IMR-90 (cell line): Measurements from ENCODE around the gene ZNF862. TPM values are rescaled to one million over a fixed set of nuclear protein-coding genes. Genes with fewer than 3 reads are reported as not detected.

ENCODE experiments used
- ATAC-seq: fragments of 200-7000 bp; cut with Tn5 transposase; 2 replicates; pipeline ENCODE4 v1.9.1; 2020; ENCODE audit warnings: low read depth, mild to moderate bottlenecking, moderate library complexity
- BruUV-seq: library from RNA; stranded (reverse); fragments of 400-500 nt; replicated peaks from 2 replicates; lab custom pipeline; 2021; lab: Mats Ljungman, UMichigan
- CTCF ChIA-PET: fragments of 300-600 bp; formaldehyde crosslinking; extraction: SDS; loops from one replicate; lab custom pipeline; 2021; ENCODE audit warnings: antibody characterized with exemption; lab: Yijun Ruan, JAX
- POLR2A ChIA-PET: fragments of 300-600 bp; sonication (Branson Sonifier 250); formaldehyde crosslinking; loops from one replicate; lab custom pipeline; 2022; ENCODE audit warnings: antibody characterized with exemption; ENCODE audit not compliant: unreplicated experiment; lab: Charles Lee
- DNase-seq: peaks from one replicate; pipeline ENCODE4 v3.0.0; 2013
- H2AFZ ChIP-seq: replicated peaks from 2 replicates; pipeline ENCODE3; 2013; ENCODE audit warnings: low read length, mild to moderate bottlenecking; ENCODE audit not compliant: poor library complexity
- H2AK5ac ChIP-seq: 2 replicates; pipeline ENCODE4 v1.6.1; 2013; ENCODE audit warnings: low read depth, low read length, inconsistent platforms
- H2AK9ac ChIP-seq: replicated peaks from 2 replicates; pipeline ENCODE3; 2013; ENCODE audit warnings: mild to moderate bottlenecking, low read depth, low read length, moderate library complexity; ENCODE audit not compliant: poor library complexity
- H2BK120ac ChIP-seq: 2 replicates; pipeline ENCODE4 v1.6.1; 2013; ENCODE audit warnings: low read depth, low read length, inconsistent platforms
- H2BK15ac ChIP-seq: 3 replicates; pipeline ENCODE4 v1.6.1; 2013; ENCODE audit warnings: low read depth, low read length, inconsistent platforms
- H2BK20ac ChIP-seq: 2 replicates; pipeline ENCODE4 v1.6.1; 2013; ENCODE audit warnings: low read depth, mild to moderate bottlenecking, inconsistent platforms, low read length, moderate library complexity
- H2BK5ac ChIP-seq: 2 replicates; pipeline ENCODE4 v1.6.1; 2013; ENCODE audit warnings: mild to moderate bottlenecking, low read depth, low read length, inconsistent platforms; ENCODE audit not compliant: poor library complexity, severe bottlenecking
- H3K14ac ChIP-seq: replicated peaks from 2 replicates; pipeline ENCODE4 v1.6.1; 2013; ENCODE audit warnings: low read depth, low read length, inconsistent platforms
- H3K18ac ChIP-seq: 2 replicates; pipeline ENCODE4 v1.6.1; 2013; ENCODE audit warnings: low read depth, low read length, control low read depth
- H3K23ac ChIP-seq: 2 replicates; pipeline ENCODE4 v1.6.1; 2013; ENCODE audit warnings: low read depth, low read length, inconsistent platforms
- H3K27ac ChIP-seq: 2 replicates; pipeline ENCODE4 v1.5.1; 2013; ENCODE audit warnings: mild to moderate bottlenecking, control low read depth, low read length; ENCODE audit not compliant: insufficient read depth
- H3K27me3 ChIP-seq: 2 replicates; pipeline ENCODE4 v1.6.1; 2013; ENCODE audit warnings: low read length; ENCODE audit not compliant: control insufficient read depth, insufficient read depth
- H3K36me3 ChIP-seq: 2 replicates; pipeline ENCODE4 v1.6.1; 2013; ENCODE audit warnings: low read length, mixed read lengths; ENCODE audit not compliant: control insufficient read depth, insufficient read depth
- H3K4ac ChIP-seq: 2 replicates; pipeline ENCODE4 v1.6.1; 2013; ENCODE audit warnings: low read depth, low read length, inconsistent platforms
- H3K4me1 ChIP-seq: 2 replicates; pipeline ENCODE4 v1.6.1; 2013; ENCODE audit warnings: low read length, mixed read lengths; ENCODE audit not compliant: control insufficient read depth, insufficient read depth
- H3K4me2 ChIP-seq: 2 replicates; pipeline ENCODE4 v1.6.1; 2013; ENCODE audit warnings: low read depth, mild to moderate bottlenecking, control low read depth, low read length, moderate library complexity
- H3K4me3 ChIP-seq: 2 replicates; pipeline ENCODE4 v1.5.1; 2013; ENCODE audit warnings: low read depth, mild to moderate bottlenecking, control low read depth, low read length, moderate library complexity; ENCODE audit not compliant: insufficient read depth
- H3K56ac ChIP-seq: 2 replicates; pipeline ENCODE4 v1.6.1; 2013; ENCODE audit warnings: low read length, inconsistent platforms; ENCODE audit not compliant: insufficient read depth; ENCODE audit errors: extremely low read depth
- H3K79me1 ChIP-seq, 2 experiments: 2 replicates each; pipeline ENCODE4 v1.6.1; 2013; ENCODE audit warnings: low read length in 2 of 2, inconsistent platforms in 1 of 2, low read depth in 1 of 2
- H3K9ac ChIP-seq: 2 replicates; pipeline ENCODE4 v1.6.1; 2013; ENCODE audit warnings: low read depth, low read length, control low read depth
- H3K9me1 ChIP-seq: 2 replicates; pipeline ENCODE4 v1.6.1; 2013; ENCODE audit warnings: low read length, inconsistent platforms; ENCODE audit not compliant: insufficient read depth
- H3K9me3 ChIP-seq: 2 replicates; pipeline ENCODE4 v1.6.1; 2013; ENCODE audit warnings: low read length; ENCODE audit not compliant: control insufficient read depth, insufficient read depth
- H4K20me1 ChIP-seq: 2 replicates; pipeline ENCODE4 v1.6.1; 2013; ENCODE audit warnings: low read length, inconsistent platforms; ENCODE audit not compliant: insufficient read depth
- H4K5ac ChIP-seq: 2 replicates; pipeline ENCODE4 v1.6.1; 2013; ENCODE audit warnings: mild to moderate bottlenecking, low read depth, low read length, control low read depth
- H4K8ac ChIP-seq, 2 experiments: 2 replicates each; pipeline ENCODE4 v1.6.1; 2013; ENCODE audit warnings: low read depth in 2 of 2, low read length in 2 of 2, control low read depth in 1 of 2, inconsistent platforms in 1 of 2
- H4K91ac ChIP-seq: 2 replicates; pipeline ENCODE4 v1.6.1; 2013; ENCODE audit warnings: low read depth, low read length, inconsistent platforms; ENCODE audit not compliant: insufficient read depth
- BHLHE40 ChIP-seq: fragments of 150-350 bp; IDR thresholded peaks from 2 replicates; pipeline ENCODE4 v1.6.1; 2016; ENCODE audit warnings: mild to moderate bottlenecking, low read depth, low read length
- CTCF ChIP-seq: conservative IDR thresholded peaks from 2 replicates; pipeline ENCODE4 v1.5.1; 2012; ENCODE audit warnings: mild to moderate bottlenecking, low read depth, low read length, improper control_type of control experiment
- MXI1 ChIP-seq: IDR thresholded peaks from 2 replicates; pipeline ENCODE4 v1.6.1; 2012; ENCODE audit warnings: low read depth, mild to moderate bottlenecking, low read length, moderate library complexity, borderline replicate concordance
- POLR2A ChIP-seq: IDR thresholded peaks from 2 replicates; pipeline ENCODE4 v1.6.1; 2012; ENCODE audit warnings: mild to moderate bottlenecking, low read depth, low read length
- RCOR1 ChIP-seq: IDR thresholded peaks from 2 replicates; pipeline ENCODE4 v1.6.1; 2012; ENCODE audit warnings: mild to moderate bottlenecking, low read length, improper control_type of control experiment; ENCODE audit not compliant: insufficient replicate concordance
- SMC3 ChIP-seq: fragments of 150-350 bp; IDR thresholded peaks from 2 replicates; pipeline ENCODE4 v1.6.1; 2016; ENCODE audit warnings: low read depth, mild to moderate bottlenecking, antibody characterized with exemption, low read length, moderate library complexity
- USF2 ChIP-seq: fragments of 150-350 bp; IDR thresholded peaks from 2 replicates; pipeline ENCODE4 v1.6.1; 2017; ENCODE audit warnings: mild to moderate bottlenecking, antibody characterized with exemption, low read length, low read depth
- WGBS, 2 experiments: methylation state at CpG; one replicate each; pipeline versions ENCODE4 v1.1.5 to v1.1.7; 2013; ENCODE audit warnings: missing lambda C conversion rate in 2 of 2; ENCODE audit not compliant: insufficient read length in 1 of 2; ENCODE audit errors: extremely low coverage in 2 of 2; 5-methylcytosine and 5-hydroxymethylcytosine counted together
- dilution Hi-C: fragments of 300-500 bp; cut with HindIII; formaldehyde crosslinking; loops from one replicate; pipeline ENCODE4 v1.14.3; 2018; ENCODE audit warnings: low sequenced_read_pairs; ENCODE audit not compliant: unreplicated experiment
- in situ Hi-C: fragments of 300-500 bp; cut with MboI; formaldehyde crosslinking; loops from 3 replicates; pipeline ENCODE4 v1.14.3; 2019; ENCODE audit warnings: low sequenced_read_pairs, inconsistent platforms, mixed read lengths
- intact Hi-C: fragments of 100-400 bp; cut with micrococcal nuclease; formaldehyde crosslinking; loops from 2 replicates; pipeline ENCODE4 v1.10.0; 2022
- polyA plus RNA-seq, 3 experiments: library from polyadenylated mRNA; depleted of rRNA; stranded (reverse); fragments of >200 nt; gene quantifications; 2 replicates each; pipeline ENCODE4 v1.2.3, GENCODE V29; 2012; ENCODE audit warnings: low replicate concordance in 1 of 3
- total RNA-seq: library from RNA; depleted of rRNA; stranded (reverse); fragments of >200 nt; gene quantifications from 2 replicates; pipeline ENCODE4 v1.2.3, GENCODE V29; 2012

ZNF862 gene
- total and polyA plus RNA-seq, 2 of the 4 experiments (the other 2 are of a cell fraction): 5.9 to 10.8 TPM

GRCh38 chr7:149872419-149873073, 34.4 kb downstream of the ZNF862 start:
- no TSS peak for BruUV-seq
- Histone ChIP-seq H2AK9ac (peak overlapping the region; percentile 22), H4K5ac (no peak overlapping the region), H3K27ac (no peak overlapping the region), H4K91ac (no peak overlapping the region), H3K23ac (peak overlapping the region; percentile 60), H2BK5ac (peak overlapping the region; percentile 24), H2BK15ac (no peak overlapping the region), H3K79me1 (peaks cover 0 to 6% of the 10 kb centered on the region in 2 experiments; a peak in 1 of 4 replicates), H4K20me1 (no peaks in the 10 kb centered on the region), H3K4me1 (peaks cover 3% of the 10 kb centered on the region), H3K4me2 (peak overlapping the region; percentile 87), H3K9me1 (no peaks in the 10 kb centered on the region), H3K4ac (peak overlapping the region; percentile 43; the same call in 1 of the 2 replicates), H3K27me3 (no peaks in the 10 kb centered on the region), H2AFZ (peak overlapping the region; percentile 98), H2AK5ac (no peak overlapping the region), H3K18ac (no peak overlapping the region), H3K9ac (peak overlapping the region; percentile 38; the same call in 1 of the 2 replicates), H2BK20ac (no peak overlapping the region), H3K9me3 (no peaks in the 10 kb centered on the region), H4K8ac (peak overlapping the region in 1 of 2 experiments; percentile 54; a peak in 1 of 4 replicates), H3K56ac (no peak overlapping the region), H3K14ac (0 out of 2 replicates have a peak overlapping the region, but pooled peaks have one; percentile 2), H2BK120ac (no peak overlapping the region), H3K36me3 (no peaks in the 10 kb centered on the region), H3K4me3 (peak overlapping the region; percentile 66)
- intact Hi-C loops (loop anchor here (2.0 kb wide), 1 partner anchor 34 kb away; the partner anchor contains the start of gene ZNF862), in situ Hi-C loops (loop anchor here (25.0 kb wide), 1 partner anchor 540 kb away; a partner anchor contains a TSS), dilution Hi-C loops (no loop called here)
- POLR2A ChIA-PET: interaction anchor here (0.6 kb wide), 1 partner anchor 13 kb away, joined by 3 read pairs; no protein-coding TSS in a partner anchor
- DNase-seq (peak; percentile 81), ATAC-seq (peak; percentile 44)
- TF ChIP-seq CTCF (peak; percentile 33; the same call in 1 of the 2 replicates), USF2 (peak; percentile 96), BHLHE40 (peak; percentile 42; the same call in 1 of the 2 replicates), RCOR1 (peak; percentile 3), SMC3 (no peak), POLR2A (no peak), MXI1 (peak; percentile 83; the same call in 1 of the 2 replicates)
- CTCF ChIA-PET: interaction anchor here (1.0 kb wide), 1 partner anchor 23 kb away, joined by 3 read pairs; no protein-coding TSS in a partner anchor
- 0% methylated on average over 2 of the region's 13 CpGs; no CpG with 5 or more reads in 1 of the 2 experiments for WGBS, 2 experiments
